ENCODE measurements around the gene TTLL5. TPM values are rescaled to one million over a fixed set of nuclear protein-coding genes. Genes with fewer than 3 reads are reported as not detected.

TTLL5 gene
- total RNA-seq, 1 experiment from 2014 or later: 34.7 TPM

- POLR2A ChIA-PET (ENCODE audit: unreplicated experiment): no interaction called here
- TF ChIP-seq EZH2phosphoT487 (IDR thresholded peaks at IDR 0.05; ENCODE audit: borderline replicate concordance, low read length): no peak
- no peak for TF ChIP-seq EZH2 (IDR thresholded peaks at IDR 0.05; ENCODE audit: low read length, unreplicated experiment)
- no peak for TF ChIP-seq CTCF (conservative IDR thresholded peaks at IDR 0.05; ENCODE audit: low read depth, low read length)
- CTCF ChIA-PET: interaction anchor here (0.6 kb wide), 1 partner anchor 173 kb away, joined by 3 read pairs; no protein-coding TSS in a partner anchor
- no peaks in the 10 kb centered on the region for H3K79me2 ChIP-seq (ENCODE audit: low read length)
- H3K4me2 ChIP-seq (ENCODE audit: low read length): no peak overlapping the region
- ATAC-seq (no peak), DNase-seq (no peak)
- H3F3A ChIP-seq (ENCODE audit: low read length, unreplicated experiment): no peaks in the 10 kb centered on the region
- H4K20me1 ChIP-seq (ENCODE audit: low read length): no peaks in the 10 kb centered on the region
- no peaks in the 10 kb centered on the region for H3K9me2 ChIP-seq (replicated peaks; ENCODE audit: low read length)
- H3K36me3 ChIP-seq (ENCODE audit: low read depth, low read length): 0 out of 2 replicates have a peak, but pooled peaks cover 2% of the 10 kb centered on the region
- H3K27ac ChIP-seq (ENCODE audit: low read length): no peak overlapping the region
- H3K4me3 ChIP-seq (ENCODE audit: low read length): no peak overlapping the region
- BruUV-seq (replicated peaks): no TSS peak
- H3K9ac ChIP-seq (ENCODE audit: low read length): no peak overlapping the region
- no peaks in the 10 kb centered on the region for H3K27me3 ChIP-seq (ENCODE audit: low read length)
- no peaks in the 10 kb centered on the region for H3K9me3 ChIP-seq (ENCODE audit: low read length)
- H3K4me1 ChIP-seq (ENCODE audit: insufficient read depth, low read length): no peaks in the 10 kb centered on the region
- H2AFZ ChIP-seq (ENCODE audit: low read length): no peak overlapping the region
- intact Hi-C loops (cut with micrococcal nuclease): no loop called here
These were observed 144.6 kb downstream of the TTLL5 start for GRCh38 chr14:75805646-75806045.

DNA sequence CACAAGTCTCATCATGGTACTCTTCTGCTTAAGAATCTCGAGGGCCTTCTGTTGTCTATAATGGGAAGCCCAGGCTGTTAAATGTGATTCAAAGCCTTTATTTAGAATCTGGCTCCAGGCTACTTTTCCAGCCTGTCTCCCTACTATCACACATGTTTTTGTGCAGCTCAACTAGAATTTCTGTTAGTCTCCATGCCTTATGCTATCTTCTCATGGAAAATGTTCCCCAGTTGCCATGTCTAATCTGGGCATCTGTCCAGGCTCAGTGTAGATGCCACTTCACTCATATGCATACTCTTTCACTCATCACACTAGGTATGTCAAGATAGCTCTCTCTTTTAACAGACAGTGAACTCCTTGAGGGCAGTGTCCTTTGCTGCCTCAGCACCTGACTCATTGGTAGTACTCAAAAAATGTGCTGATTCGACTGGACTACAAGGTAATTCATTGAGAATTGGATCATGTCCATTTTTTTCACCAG lies 145.3 kb downstream of the TTLL5 start:
- Histone ChIP-seq H3K9me2 (replicated peaks; ENCODE audit: low read length) (no peaks in the 10 kb centered on the region), H3K27ac (ENCODE audit: low read length) (no peak overlapping the region), H2AFZ (ENCODE audit: low read length) (no peak overlapping the region), H3K9me3 (ENCODE audit: low read length) (no peaks in the 10 kb centered on the region), H3K36me3 (ENCODE audit: low read depth, low read length) (0 out of 2 replicates have a peak, but pooled peaks cover 2% of the 10 kb centered on the region), H3F3A (ENCODE audit: low read length, unreplicated experiment) (no peaks in the 10 kb centered on the region), H3K4me1 (ENCODE audit: insufficient read depth, low read length) (no peaks in the 10 kb centered on the region), H3K4me2 (ENCODE audit: low read length) (no peak overlapping the region), H4K20me1 (ENCODE audit: low read length) (no peaks in the 10 kb centered on the region), H3K9ac (ENCODE audit: low read length) (no peak overlapping the region), H3K27me3 (ENCODE audit: low read length) (no peaks in the 10 kb centered on the region), H3K4me3 (ENCODE audit: low read length) (no peak overlapping the region), H3K79me2 (ENCODE audit: low read length) (no peaks in the 10 kb centered on the region)
- TF ChIP-seq CTCF (conservative IDR thresholded peaks at IDR 0.05; ENCODE audit: low read depth, low read length): no peak
- no peak for TF ChIP-seq EZH2 (IDR thresholded peaks at IDR 0.05; ENCODE audit: low read length, unreplicated experiment)
- no peak for TF ChIP-seq EZH2phosphoT487 (IDR thresholded peaks at IDR 0.05; ENCODE audit: borderline replicate concordance, low read length)
- intact Hi-C loops (cut with micrococcal nuclease): no loop called here
- no peak for ATAC-seq
- ChIA-PET CTCF (no interaction called here), POLR2A (ENCODE audit: unreplicated experiment) (no interaction called here)
- no TSS peak for BruUV-seq (replicated peaks)
- no peak for DNase-seq

DNA sequence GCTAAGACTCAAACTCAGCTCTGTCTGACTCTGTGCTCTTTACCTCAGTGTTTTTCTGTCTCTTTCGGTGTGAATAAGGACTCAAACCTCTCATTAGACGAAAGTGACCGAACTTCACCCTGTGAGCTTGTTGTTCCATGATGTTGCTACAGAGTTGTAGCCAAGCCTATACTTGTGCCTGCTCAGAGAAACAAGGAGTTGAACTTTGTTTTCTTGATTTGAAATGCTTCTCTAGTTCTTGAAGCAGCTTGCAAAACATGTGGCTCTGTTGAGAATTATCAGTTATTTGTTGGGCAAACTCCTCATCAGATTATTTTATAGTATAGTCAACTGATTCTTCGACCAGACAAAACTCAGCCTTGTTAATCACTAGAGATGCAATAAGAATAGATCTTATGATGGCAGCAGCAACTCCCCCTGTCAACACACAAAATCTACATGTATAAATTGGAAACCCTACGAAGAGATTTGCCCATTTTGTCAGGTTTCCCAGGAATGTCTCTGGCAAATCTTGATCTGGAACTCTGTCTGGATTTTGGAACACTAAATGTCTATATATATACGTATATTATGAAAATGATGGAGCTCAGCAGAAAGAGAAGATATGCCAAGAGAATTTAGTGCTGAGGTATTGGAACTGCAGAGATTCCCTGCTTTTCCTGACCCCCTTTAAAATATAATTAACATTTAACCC lies 146.8 kb downstream of the TTLL5 start:
- H3K27ac ChIP-seq (ENCODE audit: low read length): no peak overlapping the region
- H3K4me3 ChIP-seq (ENCODE audit: low read length): no peak overlapping the region
- no peaks in the 10 kb centered on the region for H3K27me3 ChIP-seq (ENCODE audit: low read length)
- POLR2A ChIA-PET (ENCODE audit: unreplicated experiment): no interaction called here
- H4K20me1 ChIP-seq (ENCODE audit: low read length): no peaks in the 10 kb centered on the region
- H3F3A ChIP-seq (ENCODE audit: low read length, unreplicated experiment): no peaks in the 10 kb centered on the region
- H3K9me3 ChIP-seq (ENCODE audit: low read length): no peaks in the 10 kb centered on the region
- H3K9me2 ChIP-seq (replicated peaks; ENCODE audit: low read length): no peaks in the 10 kb centered on the region
- no peak overlapping the region for H3K4me2 ChIP-seq (ENCODE audit: low read length)
- no peaks in the 10 kb centered on the region for H3K4me1 ChIP-seq (ENCODE audit: insufficient read depth, low read length)
- no peak overlapping the region for H2AFZ ChIP-seq (ENCODE audit: low read length)
- peaks cover 2% of the 10 kb centered on the region; the same call in 1 of the 2 replicates for H3K36me3 ChIP-seq (ENCODE audit: low read depth, low read length)
- DNase-seq (no peak), ATAC-seq (no peak)
- no peak overlapping the region for H3K9ac ChIP-seq (ENCODE audit: low read length)
- CTCF ChIA-PET: no interaction called here
- intact Hi-C loops (cut with micrococcal nuclease): no loop called here
- H3K79me2 ChIP-seq (ENCODE audit: low read length): no peaks in the 10 kb centered on the region
- BruUV-seq (replicated peaks): no TSS peak
- TF ChIP-seq EZH2 (IDR thresholded peaks at IDR 0.05; ENCODE audit: low read length, unreplicated experiment): no peak
- no peak for TF ChIP-seq EZH2phosphoT487 (IDR thresholded peaks at IDR 0.05; ENCODE audit: borderline replicate concordance, low read length)
- no peak for TF ChIP-seq CTCF (conservative IDR thresholded peaks at IDR 0.05; ENCODE audit: low read depth, low read length)

Data from PC-3 (cell line).